Measurements from ENCODE around the gene PRDM11. TPM values are rescaled to one million over a fixed set of nuclear protein-coding genes. Genes with fewer than 3 reads are reported as not detected.

Gene PRDM11
- total RNA-seq, 1 experiment from 2014 or later: 8.3 TPM

- no peak for TF ChIP-seq ZNF423 (CRISPR knock-in tag; IDR thresholded peaks at IDR 0.05)
These were observed 117.3 kb downstream of the PRDM11 start (continued) for GRCh38 chr11:45263773-45264172.

- no peak for TF ChIP-seq MLX (CRISPR knock-in tag; IDR thresholded peaks at IDR 0.05)
- TF ChIP-seq PRDM15 (CRISPR knock-in tag; IDR thresholded peaks at IDR 0.05): no peak
- TF ChIP-seq FOXP1 (CRISPR knock-in tag; IDR thresholded peaks at IDR 0.05; ENCODE audit: borderline replicate concordance): no peak
- no peak for TF ChIP-seq CDX4 (CRISPR knock-in tag; IDR thresholded peaks at IDR 0.05; ENCODE audit: borderline replicate concordance)
- TF ChIP-seq SP1 (CRISPR knock-in tag; conservative IDR thresholded peaks at IDR 0.05): no peak
- TF ChIP-seq GABPB1 (CRISPR knock-in tag; IDR thresholded peaks at IDR 0.05): no peak
- no peak for TF ChIP-seq USF1 (CRISPR knock-in tag; IDR thresholded peaks at IDR 0.05)
- no peak for TF ChIP-seq ZNF416 (CRISPR knock-in tag; IDR thresholded peaks at IDR 0.05)
- no peak for DNase-seq (ENCODE audit: low spot score)
- H3K27me3 Mint-ChIP-seq (ENCODE audit: low read depth): peaks cover 16% of the 10 kb centered on the region
- H3K4me1 Mint-ChIP-seq: peaks cover 11% of the 10 kb centered on the region
- H3K27ac Mint-ChIP-seq: no peak overlapping the region
- ChIA-PET CTCF (interaction anchor here (0.9 to 4.5 kb wide), 3 partner anchors 12 to 154 kb away, joined by 3 to 28 read pairs (median 7); partner anchors contain the start of gene SYT13), POLR2A (no interaction called here)
- no peaks in the 10 kb centered on the region for H3K9me3 Mint-ChIP-seq
- H3K36me3 Mint-ChIP-seq: no peaks in the 10 kb centered on the region
- ATAC-seq: no peak
- H3K4me3 Mint-ChIP-seq: no peak overlapping the region
These were observed 118.5 kb downstream of the PRDM11 start for GRCh38 chr11:45264839-45265515.

- Mint-ChIP-seq H3K9me3 (no peaks in the 10 kb centered on the region), H3K27me3 (ENCODE audit: low read depth) (peaks cover 16% of the 10 kb centered on the region), H3K4me3 (no peak overlapping the region), H3K27ac (no peak overlapping the region), H3K36me3 (no peaks in the 10 kb centered on the region), H3K4me1 (peaks cover under 1% of the 10 kb centered on the region; the same call in 1 of the 2 replicates)
- DNase-seq (ENCODE audit: low spot score) (no peak), ATAC-seq (no peak)
- CTCF ChIA-PET: interaction anchor here (0.9 to 4.5 kb wide), 5 partner anchors 13 to 83 kb away, joined by 3 to 28 read pairs (median 4); partner anchors contain the start of gene SYT13
- POLR2A ChIA-PET: no interaction called here
- TF ChIP-seq ZNF121 (CRISPR knock-in tag; IDR thresholded peaks at IDR 0.05) (no peak), IRF1 (CRISPR knock-in tag; IDR thresholded peaks at IDR 0.05) (no peak), NR1H2 (CRISPR knock-in tag; IDR thresholded peaks at IDR 0.05) (no peak), TEAD1 (CRISPR knock-in tag; IDR thresholded peaks at IDR 0.05) (no peak), NFE2L1 (CRISPR knock-in tag; IDR thresholded peaks at IDR 0.05) (no peak), ZNF219 (CRISPR knock-in tag; IDR thresholded peaks at IDR 0.05; ENCODE audit: borderline replicate concordance) (no peak), ZMAT4 (CRISPR knock-in tag; IDR thresholded peaks at IDR 0.05) (no peak), NR3C1 (CRISPR knock-in tag; conservative IDR thresholded peaks at IDR 0.05; ENCODE audit: low read depth) (no peak)
These were observed 119.7 kb downstream of the PRDM11 start for GRCh38 chr11:45265969-45266675.
